Muscle of leg (tissue), 16 donors: ENCODE measurements around the gene KCNQ1. TPM values are rescaled to one million over a fixed set of nuclear protein-coding genes. Genes with fewer than 3 reads are reported as not detected.

Experiments
- DNase-seq: peaks from one replicate; pipeline ENCODE4 v3.0.0; 2013
- H3K27ac ChIP-seq: one replicate; pipeline ENCODE4 v1.5.1; 2013; ENCODE audit warnings: mild to moderate bottlenecking, low read length, control low read depth
- H3K27me3 ChIP-seq: one replicate; pipeline ENCODE4 v1.6.1; 2013; ENCODE audit warnings: low read length; ENCODE audit not compliant: control insufficient read depth, insufficient read depth
- H3K36me3 ChIP-seq: one replicate; pipeline ENCODE4 v1.6.1; 2013; ENCODE audit warnings: low read length; ENCODE audit not compliant: control insufficient read depth, insufficient read depth
- H3K4me1 ChIP-seq: one replicate; pipeline ENCODE4 v1.6.1; 2013; ENCODE audit warnings: low read length; ENCODE audit not compliant: control insufficient read depth, insufficient read depth
- H3K4me3 ChIP-seq: one replicate; pipeline ENCODE4 v1.5.1; 2013; ENCODE audit warnings: low read length, control low read depth
- H3K9me3 ChIP-seq: replicated peaks from 2 replicates; pipeline ENCODE4 v1.6.1; 2013; ENCODE audit warnings: low read depth, low read length; ENCODE audit not compliant: control insufficient read depth
- WGBS: methylation state at CpG from one replicate; pipeline ENCODE4 v1.1.5; 2013; ENCODE audit warnings: missing lambda C conversion rate; ENCODE audit not compliant: insufficient coverage; 5-methylcytosine and 5-hydroxymethylcytosine counted together
- long read RNA-seq, 11 donors: transcript quantifications; one replicate each; lab custom pipeline, GENCODE V29; 2026
- polyA plus RNA-seq, 8 donors: library from polyadenylated mRNA; unstranded; fragments of 120-200 nt; gene quantifications; one replicate each; pipeline versions ENCODE4 v1.2.1 to v1.2.3, GENCODE V29; 2013; ENCODE audit warnings: inconsistent platforms in 1 of 8, low replicate concordance in 1 of 8; ENCODE audit not compliant: insufficient read length in 8 of 8, insufficient read depth in 1 of 8
- total RNA-seq: library from RNA; stranded (reverse); fragments of 120-200 nt; gene quantifications from one replicate; pipeline ENCODE4 v1.2.4, GENCODE V29; 2013

KCNQ1 gene, protein sequence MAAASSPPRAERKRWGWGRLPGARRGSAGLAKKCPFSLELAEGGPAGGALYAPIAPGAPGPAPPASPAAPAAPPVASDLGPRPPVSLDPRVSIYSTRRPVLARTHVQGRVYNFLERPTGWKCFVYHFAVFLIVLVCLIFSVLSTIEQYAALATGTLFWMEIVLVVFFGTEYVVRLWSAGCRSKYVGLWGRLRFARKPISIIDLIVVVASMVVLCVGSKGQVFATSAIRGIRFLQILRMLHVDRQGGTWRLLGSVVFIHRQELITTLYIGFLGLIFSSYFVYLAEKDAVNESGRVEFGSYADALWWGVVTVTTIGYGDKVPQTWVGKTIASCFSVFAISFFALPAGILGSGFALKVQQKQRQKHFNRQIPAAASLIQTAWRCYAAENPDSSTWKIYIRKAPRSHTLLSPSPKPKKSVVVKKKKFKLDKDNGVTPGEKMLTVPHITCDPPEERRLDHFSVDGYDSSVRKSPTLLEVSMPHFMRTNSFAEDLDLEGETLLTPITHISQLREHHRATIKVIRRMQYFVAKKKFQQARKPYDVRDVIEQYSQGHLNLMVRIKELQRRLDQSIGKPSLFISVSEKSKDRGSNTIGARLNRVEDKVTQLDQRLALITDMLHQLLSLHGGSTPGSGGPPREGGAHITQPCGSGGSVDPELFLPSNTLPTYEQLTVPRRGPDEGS
- total RNA-seq = 0.84 TPM
- 1 to 10 TPM; 1.9 to 4.1 (median 2.7) TPM for polyA plus RNA-seq
- long read RNA-seq, donor 1 = 0 reads
- long read RNA-seq, donor 2 = 0 reads
- long read RNA-seq, donor 3, partial matches to known transcripts = 331 of 918 reads
- long read RNA-seq, donor 3, other reads (novel, unspliced or antisense) = 584 of 918 reads
- long read RNA-seq, donor 4 = 0 reads
- long read RNA-seq, donor 5, partial matches to known transcripts = 0 of 1 reads
- long read RNA-seq, donor 5, other reads (novel, unspliced or antisense) = 0 of 1 reads
- long read RNA-seq, donor 6, partial matches to known transcripts = 0 of 1 reads
- long read RNA-seq, donor 6, other reads (novel, unspliced or antisense) = 0 of 1 reads
- long read RNA-seq, donor 7, partial matches to known transcripts = 0 of 1 reads
- long read RNA-seq, donor 7, other reads (novel, unspliced or antisense) = 0 of 1 reads
- long read RNA-seq, donor 8 = 0 reads
- long read RNA-seq, donor 9 = 0 reads
- long read RNA-seq, donor 10, partial matches to known transcripts = 45 of 45 reads
- long read RNA-seq, donor 10, other reads (novel, unspliced or antisense) = 0 of 45 reads
- long read RNA-seq, donor 11, partial matches to known transcripts = 0 of 1 reads
- long read RNA-seq, donor 11, other reads (novel, unspliced or antisense) = 0 of 1 reads

DNA sequence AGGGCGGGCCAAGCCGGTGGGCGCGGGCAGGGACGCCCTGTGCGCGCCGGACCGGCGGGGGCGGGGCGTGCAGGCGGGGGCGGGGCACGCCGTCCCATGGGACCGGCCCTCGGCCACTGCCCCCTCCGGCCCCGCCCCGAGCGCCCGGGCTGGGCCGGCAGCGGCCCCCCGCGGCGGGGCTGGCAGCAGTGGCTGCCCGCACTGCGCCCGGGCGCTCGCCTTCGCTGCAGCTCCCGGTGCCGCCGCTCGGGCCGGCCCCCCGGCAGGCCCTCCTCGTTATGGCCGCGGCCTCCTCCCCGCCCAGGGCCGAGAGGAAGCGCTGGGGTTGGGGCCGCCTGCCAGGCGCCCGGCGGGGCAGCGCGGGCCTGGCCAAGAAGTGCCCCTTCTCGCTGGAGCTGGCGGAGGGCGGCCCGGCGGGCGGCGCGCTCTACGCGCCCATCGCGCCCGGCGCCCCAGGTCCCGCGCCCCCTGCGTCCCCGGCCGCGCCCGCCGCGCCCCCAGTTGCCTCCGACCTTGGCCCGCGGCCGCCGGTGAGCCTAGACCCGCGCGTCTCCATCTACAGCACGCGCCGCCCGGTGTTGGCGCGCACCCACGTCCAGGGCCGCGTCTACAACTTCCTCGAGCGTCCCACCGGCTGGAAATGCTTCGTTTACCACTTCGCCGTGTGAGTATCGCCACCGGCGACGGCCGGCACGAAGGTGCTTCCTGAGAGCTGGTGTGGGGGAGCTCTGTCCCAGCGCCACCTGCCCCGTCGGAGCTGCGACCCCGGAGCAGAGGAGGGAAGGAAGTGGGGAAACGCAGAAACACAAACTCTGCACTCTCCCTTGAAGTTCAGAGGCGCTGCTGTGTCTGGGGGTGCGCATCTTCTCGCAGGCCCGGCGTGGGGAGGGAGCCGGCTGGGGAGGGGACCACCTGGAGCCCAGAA, at the start of gene KCNQ1:
Gene KCNQ1, plus strand, starts transcription at position 188 of the 925 bp plus-strand sequence. Its CDS starts 91 bp downstream, at position 279.
- DNase-seq = peak; percentile 39
- Histone ChIP-seq H3K27me3 (peaks cover 47% of the 10 kb centered on the region), H3K4me1 (peaks cover 29% of the 10 kb centered on the region), H3K27ac (no peak within 1 kb of the TSS), H3K4me3 (peak within 1 kb of the TSS; percentile 16), H3K9me3 (no peaks in the 10 kb centered on the region), H3K36me3 (no peaks in the 10 kb centered on the region)
- WGBS = 2% methylated on average over 115 of the region's 116 CpGs

DNA sequence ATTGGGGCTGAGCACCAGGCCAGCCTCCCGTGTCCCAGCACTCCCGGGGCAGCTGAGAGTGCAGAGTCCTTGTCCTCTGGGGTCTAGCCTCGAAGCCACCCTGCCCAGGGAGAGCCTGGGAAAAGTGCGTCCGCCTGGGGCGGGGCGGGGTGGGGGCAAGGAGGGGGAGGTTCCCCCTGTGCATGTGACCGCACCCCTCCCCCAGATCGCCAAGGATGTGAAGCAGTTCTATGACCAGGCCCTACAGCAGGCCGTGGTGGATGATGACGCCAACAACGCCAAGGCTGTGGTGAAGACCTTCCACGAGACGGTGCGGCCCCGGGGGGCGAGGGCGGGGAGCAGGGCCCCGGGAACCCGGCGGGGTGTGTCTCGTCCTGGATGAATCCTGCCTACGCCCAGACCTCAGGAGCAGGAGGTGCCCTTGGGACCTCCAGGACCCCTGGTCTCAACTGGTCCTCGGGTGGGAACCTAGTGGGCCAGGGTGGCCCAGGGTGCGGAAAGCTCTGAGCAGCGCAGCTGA, 49.5 kb upstream of the KCNQ1 start:
- H3K27ac ChIP-seq = no peak overlapping the region
- H3K27me3 ChIP-seq = no peaks in the 10 kb centered on the region
- no peak overlapping the region for H3K4me3 ChIP-seq
- WGBS = 82% methylated on average over 20 of the region's 26 CpGs
- no peak for DNase-seq
- peaks cover 50% of the 10 kb centered on the region for H3K4me1 ChIP-seq
- H3K36me3 ChIP-seq = peaks cover 78% of the 10 kb centered on the region
- H3K9me3 ChIP-seq = no peaks in the 10 kb centered on the region

DNA sequence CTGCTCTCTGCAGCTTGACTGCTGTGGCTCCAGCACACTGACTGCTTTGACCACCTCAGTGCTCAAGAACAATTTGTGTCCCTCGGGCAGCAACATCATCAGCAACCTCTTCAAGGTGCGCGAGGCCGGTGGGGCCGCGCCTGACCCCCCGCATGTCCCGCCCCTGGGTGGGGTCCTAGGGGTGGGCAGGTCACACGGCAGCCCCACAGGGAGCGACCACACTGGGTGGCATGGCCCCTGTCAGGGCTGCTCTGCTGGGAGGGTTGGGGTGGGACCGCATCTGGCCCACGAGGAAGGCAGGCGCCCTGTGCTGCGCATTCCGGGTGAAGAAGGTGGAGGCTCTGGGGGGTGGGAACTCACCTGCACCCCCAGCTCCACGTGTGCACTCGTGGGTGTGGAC, 49.0 kb upstream of the KCNQ1 start:
- DNase-seq = no peak
- Histone ChIP-seq H3K9me3 (no peaks in the 10 kb centered on the region), H3K27me3 (no peaks in the 10 kb centered on the region), H3K4me3 (no peak overlapping the region), H3K4me1 (peaks cover 45% of the 10 kb centered on the region), H3K27ac (no peak overlapping the region), H3K36me3 (peaks cover 75% of the 10 kb centered on the region)
- 85% methylated on average over 15 of the region's 17 CpGs for WGBS

DNA sequence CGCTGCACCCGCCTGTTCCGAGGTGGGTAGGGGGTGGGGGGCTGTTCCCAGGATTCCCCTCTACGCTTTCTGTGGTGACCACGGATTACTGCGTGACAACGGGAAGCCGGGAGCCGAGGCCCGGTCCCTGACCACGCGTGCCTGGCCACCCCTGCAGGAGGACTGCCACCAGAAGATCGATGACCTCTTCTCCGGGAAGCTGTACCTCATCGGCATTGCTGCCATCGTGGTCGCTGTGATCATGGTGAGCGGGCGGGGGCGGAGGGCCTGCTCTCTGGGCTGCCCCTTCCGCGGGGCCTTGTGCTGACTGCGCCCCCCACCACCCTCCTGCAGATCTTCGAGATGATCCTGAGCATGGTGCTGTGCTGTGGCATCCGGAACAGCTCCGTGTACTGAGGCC, 48.3 kb upstream of the KCNQ1 start:
- no peak for DNase-seq
- H3K36me3 ChIP-seq = peaks cover 70% of the 10 kb centered on the region
- H3K4me1 ChIP-seq = peaks cover 44% of the 10 kb centered on the region
- H3K9me3 ChIP-seq = no peaks in the 10 kb centered on the region
- no peak overlapping the region for H3K4me3 ChIP-seq
- H3K27me3 ChIP-seq = no peaks in the 10 kb centered on the region
- H3K27ac ChIP-seq = no peak overlapping the region
- WGBS = 88% methylated on average over 24 of the region's 26 CpGs

DNA sequence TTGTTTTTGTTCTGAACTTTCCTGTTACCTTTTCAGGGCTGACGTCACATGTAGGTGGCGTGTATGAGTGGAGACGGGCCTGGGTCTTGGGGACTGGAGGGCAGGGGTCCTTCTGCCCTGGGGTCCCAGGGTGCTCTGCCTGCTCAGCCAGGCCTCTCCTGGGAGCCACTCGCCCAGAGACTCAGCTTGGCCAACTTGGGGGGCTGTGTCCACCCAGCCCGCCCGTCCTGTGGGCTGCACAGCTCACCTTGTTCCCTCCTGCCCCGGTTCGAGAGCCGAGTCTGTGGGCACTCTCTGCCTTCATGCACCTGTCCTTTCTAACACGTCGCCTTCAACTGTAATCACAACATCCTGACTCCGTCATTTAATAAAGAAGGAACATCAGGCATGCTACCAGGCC, 47.8 kb upstream of the KCNQ1 start:
- H3K27ac ChIP-seq = no peak overlapping the region
- H3K4me1 ChIP-seq = peaks cover 44% of the 10 kb centered on the region
- no peak for DNase-seq
- H3K4me3 ChIP-seq = no peak overlapping the region
- H3K36me3 ChIP-seq = peaks cover 70% of the 10 kb centered on the region
- H3K9me3 ChIP-seq = no peaks in the 10 kb centered on the region
- WGBS = 86% methylated on average over 12 of the region's 12 CpGs
- no peaks in the 10 kb centered on the region for H3K27me3 ChIP-seq

DNA sequence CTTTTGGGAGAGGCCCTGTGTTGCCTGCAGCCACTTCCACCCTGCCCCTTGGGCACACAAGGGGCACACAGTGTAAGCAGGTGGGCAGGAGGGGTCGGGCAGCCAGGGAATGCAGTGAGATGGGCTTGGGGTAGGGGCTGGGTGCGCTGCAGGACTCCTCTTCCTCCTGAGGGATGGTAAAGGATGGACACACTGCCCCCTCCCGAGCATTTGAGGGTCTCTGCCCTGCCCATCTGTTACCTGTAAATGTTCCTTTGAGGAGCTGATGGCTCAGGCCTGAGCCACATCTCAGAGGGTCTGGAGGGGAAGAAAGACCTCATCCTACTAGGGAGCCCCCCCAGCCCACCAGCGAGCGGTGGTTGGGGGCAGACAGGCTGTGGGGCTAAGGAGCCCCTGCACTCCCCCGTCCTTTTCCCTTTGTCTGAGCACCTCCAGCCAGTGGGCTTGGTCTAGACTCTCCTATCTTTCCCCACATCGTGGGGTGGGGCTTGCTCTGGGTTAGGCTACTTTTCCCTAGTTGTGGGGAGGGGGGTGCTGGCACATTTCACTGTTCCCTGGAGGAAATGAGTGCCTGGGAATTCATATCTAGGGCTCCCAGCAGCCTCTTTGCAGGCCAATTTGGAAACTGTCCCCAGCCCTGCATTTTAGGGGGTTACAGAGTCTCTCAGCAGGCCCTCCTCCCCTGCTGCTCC, 46.0 kb upstream of the KCNQ1 start:
- peak overlapping the region; percentile 100 for H3K27ac ChIP-seq
- H3K9me3 ChIP-seq = no peaks in the 10 kb centered on the region
- DNase-seq = no peak
- no peak overlapping the region for H3K4me3 ChIP-seq
- H3K36me3 ChIP-seq = peaks cover 71% of the 10 kb centered on the region
- peaks cover 30% of the 10 kb centered on the region for H3K4me1 ChIP-seq
- no peaks in the 10 kb centered on the region for H3K27me3 ChIP-seq
- WGBS = no CpG with 5 or more reads among the region's 7 CpGs

DNA sequence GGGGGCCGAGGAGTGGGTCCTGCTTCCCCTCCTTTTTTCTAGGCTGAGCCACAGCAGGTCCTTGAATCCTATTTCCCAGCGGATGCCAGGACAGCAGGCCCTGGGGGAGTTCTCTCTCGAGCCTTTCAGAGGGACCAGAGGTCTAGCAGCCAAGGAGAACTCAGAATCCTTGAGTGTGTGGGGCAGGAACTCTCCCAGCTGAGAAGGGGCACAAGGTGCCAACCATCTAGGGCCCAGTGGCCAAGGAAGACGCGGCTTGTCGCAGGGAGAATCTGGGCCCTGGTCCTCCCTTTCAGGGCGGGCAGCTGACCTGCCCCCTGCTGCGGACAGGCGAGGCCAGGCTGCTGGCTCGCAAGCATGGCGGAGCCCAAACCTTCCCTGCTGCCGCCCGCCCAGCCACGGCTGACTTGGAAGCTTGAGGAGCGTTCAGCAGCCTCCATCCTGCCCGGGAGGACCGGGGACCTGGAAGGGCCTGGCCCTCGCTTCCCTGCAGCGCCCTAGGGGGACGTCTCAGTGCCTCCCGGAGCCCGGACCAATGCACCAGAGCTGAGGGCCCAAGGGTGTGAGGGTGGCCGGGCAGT, 45.2 kb upstream of the KCNQ1 start:
- Histone ChIP-seq H3K4me3 (peak overlapping the region; percentile 96), H3K4me1 (peaks cover 30% of the 10 kb centered on the region), H3K9me3 (no peaks in the 10 kb centered on the region), H3K27me3 (no peaks in the 10 kb centered on the region), H3K27ac (peak overlapping the region; percentile 100), H3K36me3 (peaks cover 69% of the 10 kb centered on the region)
- 5% methylated on average over 22 of the region's 23 CpGs for WGBS
- DNase-seq = peak; percentile 57

DNA sequence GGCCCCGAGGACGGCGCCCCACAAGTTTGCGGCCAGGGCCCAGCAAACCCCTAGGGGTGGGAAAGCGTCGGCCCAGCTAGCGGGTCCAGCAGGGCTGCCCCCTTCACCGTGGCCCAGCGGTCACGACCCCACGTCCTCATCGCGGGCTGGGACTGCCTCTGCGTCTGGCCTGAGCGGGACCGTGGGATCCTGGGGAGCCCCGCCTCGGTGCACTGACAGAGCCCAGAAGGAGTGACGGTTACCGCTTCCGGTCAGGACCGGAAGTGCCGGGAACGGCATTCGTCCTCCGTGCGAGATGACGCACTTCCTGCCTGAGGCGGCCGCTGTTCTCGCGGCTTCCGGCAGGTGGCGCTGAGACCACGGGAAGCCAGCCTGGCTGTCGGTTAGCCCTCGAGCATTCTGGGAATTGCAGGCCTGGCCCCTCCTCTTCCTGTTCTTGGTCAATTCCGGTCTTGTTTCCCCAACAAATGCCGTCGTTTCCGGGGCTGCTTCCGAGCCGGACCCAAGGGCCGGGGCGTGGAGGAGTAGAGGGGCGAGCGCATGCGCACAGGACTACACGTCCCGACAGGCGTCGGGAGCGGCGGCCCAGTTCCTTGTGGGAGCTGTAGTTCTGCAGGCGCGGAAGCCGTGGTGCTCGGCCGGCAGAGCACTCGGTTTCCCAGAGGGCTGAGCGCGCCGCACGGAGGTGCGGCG, 44.6 kb upstream of the KCNQ1 start, which contains the start of gene TSSC4:
Gene TSSC4, plus strand, starts transcription at position 682 of the 693 bp plus-strand sequence. CDS start 1,884 bp downstream, outside the sequence.
- H3K36me3 ChIP-seq = peaks cover 64% of the 10 kb centered on the region
- peak within 1 kb of the TSS; percentile 96 for H3K4me3 ChIP-seq
- peaks cover 30% of the 10 kb centered on the region for H3K4me1 ChIP-seq
- no peaks in the 10 kb centered on the region for H3K9me3 ChIP-seq
- no peaks in the 10 kb centered on the region for H3K27me3 ChIP-seq
- peak; percentile 100 for DNase-seq
- peak within 1 kb of the TSS; percentile 100 for H3K27ac ChIP-seq
- WGBS = under 1% methylated on average over 66 of the region's 66 CpGs
